ENCODE data around the gene LIMA1.
A peak's percentile ranks its signal among the peaks of the same experiment; 100 is the strongest.
"Not testable (repeated sequence)": the region's sequence is repeated elsewhere in the genome, so short reads cannot be mapped to it uniquely, and the experiment has no call there.

Gene LIMA1

GRCh38 chr12:50187084-50187900, 96.0 kb downstream of the LIMA1 start:
- peak in 1 of 2 donors; percentile 49 for DNase-seq (ENCODE audit: low read depth in 2 of 2)

- DNase-seq (ENCODE audit: low read depth in 2 of 2) = no peak
These were observed 96.6 kb downstream of the LIMA1 start for GRCh38 chr12:50186681-50187080.

GRCh38 chr12:50185970-50186663, 97.2 kb downstream of the LIMA1 start:
- DNase-seq (ENCODE audit: low read depth in 2 of 2) = no peak

- DNase-seq (ENCODE audit: low read depth in 2 of 2) = no peak
These were observed 97.9 kb downstream of the LIMA1 start for GRCh38 chr12:50185301-50185895.

GRCh38 chr12:50184261-50184660, 99.1 kb downstream of the LIMA1 start:
- DNase-seq (ENCODE audit: low read depth in 2 of 2) = no peak

- no peak for DNase-seq (ENCODE audit: low read depth in 2 of 2)
These were observed 100.9 kb downstream of the LIMA1 start for GRCh38 chr12:50182461-50182860.

GRCh38 chr12:50181691-50182090, 101.6 kb downstream of the LIMA1 start:
- no peak for DNase-seq (ENCODE audit: low read depth in 2 of 2)

GRCh38 chr12:50175716-50176026, 107.6 kb downstream of the LIMA1 start:
- DNase-seq (ENCODE audit: low read depth in 2 of 2) = no peak

- no peak for DNase-seq (ENCODE audit: low read depth in 2 of 2)
These were observed 108.2 kb downstream of the LIMA1 start for GRCh38 chr12:50174971-50175715.

GRCh38 chr12:50167049-50167828, 116.1 kb downstream of the LIMA1 start, which contains the start of gene CERS5:
CERS5 (minus strand) TSS chr12:50167369; CDS start chr12:50167297, 72 bp downstream.
- peak; percentile 98 for DNase-seq (ENCODE audit: low read depth in 2 of 2)

- DNase-seq (ENCODE audit: low read depth in 2 of 2) = peak; percentile 48 to 53
These were observed 116.6 kb downstream of the LIMA1 start for GRCh38 chr12:50166799-50167048.

GRCh38 chr12:50164963-50165362, 118.4 kb downstream of the LIMA1 start:
- no peak for DNase-seq (ENCODE audit: low read depth in 2 of 2)

- no peak for DNase-seq (ENCODE audit: low read depth in 2 of 2)
These were observed 121.1 kb downstream of the LIMA1 start for GRCh38 chr12:50162230-50162629.

GRCh38 chr12:50160643-50161042, 122.7 kb downstream of the LIMA1 start:
- no peak for DNase-seq (ENCODE audit: low read depth in 2 of 2)

GRCh38 chr12:50157259-50157658, 126.1 kb downstream of the LIMA1 start:
- DNase-seq (ENCODE audit: low read depth in 2 of 2) = no peak

GRCh38 chr12:50156641-50157040, 126.7 kb downstream of the LIMA1 start:
- DNase-seq (ENCODE audit: low read depth in 2 of 2) = no peak

- DNase-seq (ENCODE audit: low read depth in 2 of 2) = not testable (repeated sequence)
These were observed 128.4 kb downstream of the LIMA1 start for GRCh38 chr12:50154947-50155346.

GRCh38 chr12:50151047-50151687, 132.2 kb downstream of the LIMA1 start:
- no peak for DNase-seq (ENCODE audit: low read depth in 2 of 2)

GRCh38 chr12:50149311-50149710, 134.0 kb downstream of the LIMA1 start:
- DNase-seq (ENCODE audit: low read depth in 2 of 2) = no peak

GRCh38 chr12:50148011-50148410, 135.3 kb downstream of the LIMA1 start:
- DNase-seq (ENCODE audit: low read depth in 2 of 2) = not testable (repeated sequence)

- no peak for DNase-seq (ENCODE audit: low read depth in 2 of 2)
These were observed 136.0 kb downstream of the LIMA1 start for GRCh38 chr12:50147281-50147680.
